PC-3 (cell line): ENCODE data around the gene RAB33B. TPM values are rescaled to one million over a fixed set of nuclear protein-coding genes. Genes with fewer than 3 reads are reported as not detected.

Experiments
- ATAC-seq: fragments of 200-7000 bp; cut with Tn5 transposase; 2 replicates; pipeline ENCODE4 v1.9.1; 2020; ENCODE audit warnings: mild to moderate bottlenecking, moderate library complexity
- BruUV-seq: library from RNA; stranded (reverse); fragments of 400-500 nt; replicated peaks from 2 replicates; lab custom pipeline; 2021; lab: Mats Ljungman, UMichigan
- CTCF ChIA-PET: fragments of 300-600 bp; sonication (Branson Sonifier 250); formaldehyde crosslinking; loops from one replicate; lab custom pipeline; 2022; ENCODE audit warnings: antibody characterized with exemption; lab: Charles Lee
- POLR2A ChIA-PET: fragments of 300-600 bp; sonication (Branson Sonifier 250); formaldehyde crosslinking; loops from one replicate; lab custom pipeline; 2022; ENCODE audit warnings: antibody characterized with exemption; ENCODE audit not compliant: unreplicated experiment; lab: Charles Lee
- DNase-seq: peaks from one replicate; pipeline ENCODE4 v3.0.0-alpha.2; 2015
- H2AFZ ChIP-seq: fragments of 300-600 bp; sonication (generic); 2 replicates; pipeline ENCODE4 v1.6.0; 2016; ENCODE audit warnings: antibody characterized with exemption, low read length
- H3F3A ChIP-seq: fragments of 300-600 bp; sonication (generic); one replicate; pipeline ENCODE4 v1.6.0; 2017; ENCODE audit warnings: antibody characterized with exemption, low read length, control low read depth, mild to moderate bottlenecking; ENCODE audit not compliant: unreplicated experiment
- H3K27ac ChIP-seq: fragments of 300-600 bp; sonication (generic); 2 replicates; pipeline ENCODE4 v1.5.1; 2016; ENCODE audit warnings: mild to moderate bottlenecking, low read length
- H3K27me3 ChIP-seq: fragments of 300-600 bp; sonication (generic); 2 replicates; pipeline ENCODE4 v1.6.1; 2016; ENCODE audit warnings: low read length, mixed read lengths
- H3K36me3 ChIP-seq: fragments of 300-600 bp; sonication (generic); 2 replicates; pipeline ENCODE4 v1.6.1; 2016; ENCODE audit warnings: low read depth, mixed run types, low read length, mixed read lengths
- H3K4me1 ChIP-seq: fragments of 300-600 bp; sonication (generic); 2 replicates; pipeline ENCODE4 v1.5.1; 2016; ENCODE audit warnings: low read length; ENCODE audit not compliant: insufficient read depth
- H3K4me2 ChIP-seq: fragments of 300-600 bp; sonication (generic); 2 replicates; pipeline ENCODE4 v1.6.0; 2016; ENCODE audit warnings: low read length
- H3K4me3 ChIP-seq: fragments of 300-600 bp; sonication (generic); 2 replicates; pipeline ENCODE4 v1.5.1; 2016; ENCODE audit warnings: mild to moderate bottlenecking, low read length, mixed read lengths
- H3K79me2 ChIP-seq: fragments of 300-600 bp; sonication (generic); 2 replicates; pipeline ENCODE4 v1.6.1; 2017; ENCODE audit warnings: low read length, mixed read lengths
- H3K9ac ChIP-seq: fragments of 300-600 bp; sonication (generic); 2 replicates; pipeline ENCODE4 v1.6.0; 2016; ENCODE audit warnings: mild to moderate bottlenecking, low read length
- H3K9me2 ChIP-seq: fragments of 300-600 bp; sonication (generic); replicated peaks from 2 replicates; pipeline ENCODE4 v1.6.1; 2016; ENCODE audit warnings: mixed run types, low read length, mixed read lengths
- H3K9me3 ChIP-seq: fragments of 300-600 bp; sonication (generic); 2 replicates; pipeline ENCODE4 v1.6.1; 2016; ENCODE audit warnings: low read length, mixed read lengths
- H4K20me1 ChIP-seq: fragments of 300-600 bp; sonication (generic); 2 replicates; pipeline ENCODE4 v1.6.1; 2016; ENCODE audit warnings: low read length, mixed read lengths
- CTCF ChIP-seq: fragments of 300-600 bp; sonication (generic); conservative IDR thresholded peaks from 2 replicates; pipeline ENCODE4 v1.5.1; 2017; ENCODE audit warnings: antibody characterized with exemption, low read depth, mild to moderate bottlenecking, low read length
- EZH2 ChIP-seq: fragments of 300-600 bp; sonication (generic); IDR thresholded peaks from one replicate; pipeline ENCODE4 v1.6.1; 2017; ENCODE audit warnings: antibody characterized with exemption, mild to moderate bottlenecking, low read length; ENCODE audit not compliant: unreplicated experiment
- EZH2phosphoT487 ChIP-seq: fragments of 300-600 bp; sonication (generic); IDR thresholded peaks from 2 replicates; pipeline ENCODE4 v1.6.1; 2018; ENCODE audit warnings: mild to moderate bottlenecking, antibody characterized with exemption, low read length, borderline replicate concordance
- intact Hi-C: fragments of 100-400 bp; cut with micrococcal nuclease; formaldehyde crosslinking; loops from 2 replicates; pipeline ENCODE4 v1.9.0; 2023
- total RNA-seq: library from RNA; depleted of rRNA; stranded (reverse); fragments of >200 nt; gene quantifications from 2 replicates; pipeline ENCODE4 v1.2.3, GENCODE V29; 2014

The RAB33B gene
- total RNA-seq, 1 experiment from 2014 or later = 4.4 TPM

- Histone ChIP-seq H4K20me1 (no peaks in the 10 kb centered on the region), H3K9me2 (no peaks in the 10 kb centered on the region), H3K79me2 (peaks cover 17% of the 10 kb centered on the region), H3K27ac (no peak overlapping the region), H3K9ac (no peak overlapping the region), H3F3A (no peaks in the 10 kb centered on the region), H3K4me1 (no peaks in the 10 kb centered on the region), H3K9me3 (no peaks in the 10 kb centered on the region), H3K36me3 (no peaks in the 10 kb centered on the region), H3K4me3 (no peak overlapping the region), H3K4me2 (no peak overlapping the region), H3K27me3 (no peaks in the 10 kb centered on the region), H2AFZ (no peak overlapping the region)
- DNase-seq (no peak), ATAC-seq (no peak)
- TF ChIP-seq EZH2phosphoT487 (no peak), EZH2 (no peak), CTCF (no peak)
- intact Hi-C loops = no loop called here
- CTCF ChIA-PET = no interaction called here
- POLR2A ChIA-PET = no interaction called here
- BruUV-seq = no TSS peak
These were observed 17.2 kb downstream of the RAB33B start for GRCh38 chr4:139470997-139471665.

GRCh38 chr4:139472852-139473251 is 18.9 kb downstream of the RAB33B start:
- Histone ChIP-seq H2AFZ (no peak overlapping the region), H3F3A (no peaks in the 10 kb centered on the region), H3K9me3 (no peaks in the 10 kb centered on the region), H4K20me1 (no peaks in the 10 kb centered on the region), H3K36me3 (no peaks in the 10 kb centered on the region), H3K79me2 (peaks cover 16% of the 10 kb centered on the region), H3K4me1 (no peaks in the 10 kb centered on the region), H3K27me3 (no peaks in the 10 kb centered on the region), H3K9me2 (no peaks in the 10 kb centered on the region), H3K27ac (no peak overlapping the region), H3K4me3 (no peak overlapping the region), H3K4me2 (no peak overlapping the region), H3K9ac (no peak overlapping the region)
- no TSS peak for BruUV-seq
- ChIA-PET POLR2A (no interaction called here), CTCF (no interaction called here)
- TF ChIP-seq EZH2phosphoT487 (no peak), EZH2 (no peak), CTCF (no peak)
- intact Hi-C loops = no loop called here
- ATAC-seq (no peak), DNase-seq (no peak)

GRCh38 chr4:139476363-139476762 is 22.4 kb downstream of the RAB33B start:
- no peaks in the 10 kb centered on the region for H4K20me1 ChIP-seq
- no peak overlapping the region for H3K4me3 ChIP-seq
- H3K27me3 ChIP-seq = no peaks in the 10 kb centered on the region
- no TSS peak for BruUV-seq
- ATAC-seq (no peak), DNase-seq (no peak)
- no peaks in the 10 kb centered on the region for H3K36me3 ChIP-seq
- TF ChIP-seq CTCF = no peak
- TF ChIP-seq EZH2phosphoT487 = no peak
- no peak for TF ChIP-seq EZH2
- POLR2A ChIA-PET = no interaction called here
- CTCF ChIA-PET = no interaction called here
- H3K4me2 ChIP-seq = no peak overlapping the region
- H3K9ac ChIP-seq = no peak overlapping the region
- no peaks in the 10 kb centered on the region for H3K9me3 ChIP-seq
- H3K9me2 ChIP-seq = no peaks in the 10 kb centered on the region
- no peaks in the 10 kb centered on the region for H3K4me1 ChIP-seq
- H3K79me2 ChIP-seq = no peaks in the 10 kb centered on the region
- no peaks in the 10 kb centered on the region for H3F3A ChIP-seq
- no peak overlapping the region for H2AFZ ChIP-seq
- H3K27ac ChIP-seq = no peak overlapping the region
- intact Hi-C loops = no loop called here
